ENCODE results near the gene FOXN3. TPM values are rescaled to one million over a fixed set of nuclear protein-coding genes. Genes with fewer than 3 reads are reported as not detected.
A peak's percentile ranks its signal among the peaks of the same experiment; 100 is the strongest.

FOXN3 gene, protein sequence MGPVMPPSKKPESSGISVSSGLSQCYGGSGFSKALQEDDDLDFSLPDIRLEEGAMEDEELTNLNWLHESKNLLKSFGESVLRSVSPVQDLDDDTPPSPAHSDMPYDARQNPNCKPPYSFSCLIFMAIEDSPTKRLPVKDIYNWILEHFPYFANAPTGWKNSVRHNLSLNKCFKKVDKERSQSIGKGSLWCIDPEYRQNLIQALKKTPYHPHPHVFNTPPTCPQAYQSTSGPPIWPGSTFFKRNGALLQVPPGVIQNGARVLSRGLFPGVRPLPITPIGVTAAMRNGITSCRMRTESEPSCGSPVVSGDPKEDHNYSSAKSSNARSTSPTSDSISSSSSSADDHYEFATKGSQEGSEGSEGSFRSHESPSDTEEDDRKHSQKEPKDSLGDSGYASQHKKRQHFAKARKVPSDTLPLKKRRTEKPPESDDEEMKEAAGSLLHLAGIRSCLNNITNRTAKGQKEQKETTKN
- 100 to 1,000 TPM in 4 of 7 donors, 10 to 100 TPM in 3; 56.9 to 172 (median 117) TPM for total RNA-seq
- 10 to 100 TPM; 67.4 to 75.6 TPM for polyA plus RNA-seq
- long read RNA-seq, donor 1, transcript FOXN3-219 (5 exons, 2,421 nt) = major isoform, 71 of 203 reads
- long read RNA-seq, donor 1, transcript FOXN3-201 (6 exons, 2,542 nt) = minor isoform, 20 of 203 reads
- long read RNA-seq, donor 1, transcript FOXN3-204 (6 exons, 555 nt) = minor isoform, 5 of 203 reads
- long read RNA-seq, donor 1, partial matches to known transcripts = 14 of 203 reads
- long read RNA-seq, donor 1, other reads (novel, unspliced or antisense) = 89 of 203 reads
- long read RNA-seq, donor 2, partial matches to known transcripts = 22 of 26 reads
- long read RNA-seq, donor 2, other reads (novel, unspliced or antisense) = 0 of 26 reads
- long read RNA-seq, donor 3, transcript FOXN3-214 (6 exons, 2,692 nt) = major isoform, 38 of 101 reads
- long read RNA-seq, donor 3, transcript FOXN3-219 (5 exons, 2,421 nt) = minor isoform, 6 of 101 reads
- long read RNA-seq, donor 3, partial matches to known transcripts = 2 of 101 reads
- long read RNA-seq, donor 3, other reads (novel, unspliced or antisense) = 51 of 101 reads

DNA sequence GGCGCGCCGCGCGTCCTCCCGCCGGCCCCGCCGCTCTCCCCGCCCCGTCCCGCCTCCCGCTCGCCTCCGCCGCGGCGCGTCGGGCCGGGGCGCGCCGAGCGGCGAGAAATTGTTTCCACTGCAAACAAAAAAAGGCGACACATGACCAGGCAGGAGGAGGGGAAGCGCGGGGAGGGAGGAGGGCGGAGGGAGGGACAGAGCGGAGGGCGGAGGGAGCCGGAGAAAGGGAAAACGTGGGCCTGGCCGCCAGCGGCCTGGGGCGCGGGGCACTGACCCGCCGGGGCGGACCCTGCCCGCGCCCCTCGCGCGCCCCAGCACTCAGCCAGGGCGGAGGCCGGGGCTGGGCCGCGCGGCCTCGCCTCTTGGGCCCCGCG, at the start of gene FOXN3:
Gene FOXN3, minus strand, starts transcription at position 143 of the 374 bp plus-strand sequence. CDS start 4,757 bp downstream, outside the sequence.
- intact Hi-C loops (cut with DNase I) = loop anchor here in 1 of 4 donors (5.0 to 10.0 kb wide), 2 partner anchors 198 to 375 kb away; no protein-coding TSS in a partner anchor
- H3K27me3 ChIP-seq = no peaks in the 10 kb centered on the region
- peak within 1 kb of the TSS; percentile 89 to 98 for H3K27ac ChIP-seq
- WGBS, 3 donors = 0 to 1% (median 0%) methylated on average over 28 to 54 of the region's 54 CpGs
- H3K4me1 ChIP-seq (ENCODE audit: insufficient read depth) = peaks cover 9% of the 10 kb centered on the region
- no peaks in the 10 kb centered on the region for H3K36me3 ChIP-seq
- H3K9me3 ChIP-seq = no peaks in the 10 kb centered on the region
- H3K4me3 ChIP-seq = peak within 1 kb of the TSS; percentile 84
- peak; percentile 20 for TF ChIP-seq POLR2A (IDR thresholded peaks at IDR 0.05)
- no peak for TF ChIP-seq EP300 (IDR thresholded peaks at IDR 0.05)
- DNase-seq = peak; percentile 91 to 93 (median 93)

DNA sequence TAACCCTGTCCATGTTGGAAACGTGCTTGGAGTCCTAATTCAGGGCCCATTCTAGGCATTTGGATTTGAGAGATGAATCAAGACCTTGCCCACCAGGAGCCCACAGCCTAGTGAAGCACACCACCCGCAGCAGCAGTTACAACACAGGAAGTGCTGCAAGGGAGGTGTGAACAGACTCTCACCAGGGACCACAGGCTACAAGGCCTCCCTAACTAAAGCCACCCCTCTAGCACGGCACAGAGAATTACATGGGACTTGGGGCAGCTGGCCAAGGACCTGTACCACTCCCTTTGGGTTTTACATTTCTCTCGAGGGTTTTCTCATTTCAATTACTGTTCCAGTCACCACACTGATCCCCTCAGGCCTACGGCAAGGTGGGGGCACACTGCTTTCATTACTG, 49.5 kb upstream of the FOXN3 start:
- intact Hi-C loops (cut with DNase I) = no loop called here
- H3K36me3 ChIP-seq = no peaks in the 10 kb centered on the region
- peak in 1 of 5 donors; percentile 31 for DNase-seq
- TF ChIP-seq EP300 (IDR thresholded peaks at IDR 0.05) (no peak), POLR2A (IDR thresholded peaks at IDR 0.05) (no peak)
- TF ChIP-seq, protein P1, sequence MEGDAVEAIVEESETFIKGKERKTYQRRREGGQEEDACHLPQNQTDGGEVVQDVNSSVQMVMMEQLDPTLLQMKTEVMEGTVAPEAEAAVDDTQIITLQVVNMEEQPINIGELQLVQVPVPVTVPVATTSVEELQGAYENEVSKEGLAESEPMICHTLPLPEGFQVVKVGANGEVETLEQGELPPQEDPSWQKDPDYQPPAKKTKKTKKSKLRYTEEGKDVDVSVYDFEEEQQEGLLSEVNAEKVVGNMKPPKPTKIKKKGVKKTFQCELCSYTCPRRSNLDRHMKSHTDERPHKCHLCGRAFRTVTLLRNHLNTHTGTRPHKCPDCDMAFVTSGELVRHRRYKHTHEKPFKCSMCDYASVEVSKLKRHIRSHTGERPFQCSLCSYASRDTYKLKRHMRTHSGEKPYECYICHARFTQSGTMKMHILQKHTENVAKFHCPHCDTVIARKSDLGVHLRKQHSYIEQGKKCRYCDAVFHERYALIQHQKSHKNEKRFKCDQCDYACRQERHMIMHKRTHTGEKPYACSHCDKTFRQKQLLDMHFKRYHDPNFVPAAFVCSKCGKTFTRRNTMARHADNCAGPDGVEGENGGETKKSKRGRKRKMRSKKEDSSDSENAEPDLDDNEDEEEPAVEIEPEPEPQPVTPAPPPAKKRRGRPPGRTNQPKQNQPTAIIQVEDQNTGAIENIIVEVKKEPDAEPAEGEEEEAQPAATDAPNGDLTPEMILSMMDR (IDR thresholded peaks at IDR 0.05) = no peak
- no peaks in the 10 kb centered on the region for H3K27me3 ChIP-seq
- no peak overlapping the region for H3K27ac ChIP-seq
- no peak overlapping the region for H3K4me3 ChIP-seq
- 90 to 94% (median 93%) methylated on average over 5 of the region's 5 CpGs for WGBS, 3 donors
- H3K4me1 ChIP-seq (ENCODE audit: insufficient read depth) = peaks cover 21% of the 10 kb centered on the region
- H3K9me3 ChIP-seq = no peaks in the 10 kb centered on the region

DNA sequence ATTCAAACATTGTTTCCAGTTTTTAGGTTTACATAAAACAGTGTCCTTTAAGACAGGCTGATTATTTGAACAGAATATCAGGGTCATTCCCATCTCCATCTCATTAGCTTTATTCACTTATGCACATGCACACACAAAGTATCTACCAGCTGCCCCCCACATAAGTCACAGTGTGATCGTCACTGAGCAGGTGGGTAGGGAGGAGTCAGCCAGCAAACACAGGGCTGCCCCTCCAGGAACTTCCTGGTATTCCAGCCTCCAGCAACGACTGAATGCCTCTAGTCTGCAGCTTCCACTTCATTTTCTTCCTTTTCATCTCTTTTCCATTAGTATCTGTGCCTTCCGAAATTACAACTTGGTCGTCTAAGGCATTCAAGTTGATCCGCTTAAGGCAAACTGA, 48.8 kb upstream of the FOXN3 start:
- WGBS, 3 donors = 71 to 73% (median 72%) methylated on average over 5 of the region's 5 CpGs
- no peak overlapping the region for H3K27ac ChIP-seq
- H3K4me1 ChIP-seq (ENCODE audit: insufficient read depth) = peaks cover 23% of the 10 kb centered on the region
- no peaks in the 10 kb centered on the region for H3K36me3 ChIP-seq
- TF ChIP-seq, protein P1 (IDR thresholded peaks at IDR 0.05) = no peak
- TF ChIP-seq POLR2A (IDR thresholded peaks at IDR 0.05) (no peak), EP300 (IDR thresholded peaks at IDR 0.05) (no peak)
- no peaks in the 10 kb centered on the region for H3K9me3 ChIP-seq
- no peak overlapping the region for H3K4me3 ChIP-seq
- intact Hi-C loops (cut with DNase I) = no loop called here
- no peak for DNase-seq
- no peaks in the 10 kb centered on the region for H3K27me3 ChIP-seq

DNA sequence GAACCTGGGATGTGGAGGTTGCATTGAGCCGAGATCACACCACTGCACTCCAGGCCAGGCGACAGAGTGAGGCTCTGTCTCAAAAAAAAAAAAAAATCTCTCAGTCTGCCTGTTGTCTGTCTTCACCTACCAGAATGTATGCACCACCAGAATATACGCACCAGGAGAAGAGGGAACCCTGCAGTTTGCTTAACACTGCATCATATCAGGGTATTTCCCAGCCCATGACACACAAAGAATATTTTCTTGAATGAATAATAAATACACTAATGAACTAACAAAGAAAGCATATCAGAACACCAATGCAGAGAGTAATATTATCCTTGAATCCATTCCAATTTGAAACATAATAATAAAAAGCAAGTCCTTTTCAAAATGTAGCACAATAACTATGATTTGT, 44.2 kb upstream of the FOXN3 start:
- no peaks in the 10 kb centered on the region for H3K36me3 ChIP-seq
- no peaks in the 10 kb centered on the region for H3K9me3 ChIP-seq
- H3K4me3 ChIP-seq = no peak overlapping the region
- 75 to 92% (median 91%) methylated on average over 3 of the region's 3 CpGs for WGBS, 3 donors
- no peak for TF ChIP-seq EP300 (IDR thresholded peaks at IDR 0.05)
- TF ChIP-seq, protein P1 (IDR thresholded peaks at IDR 0.05) = no peak
- no peak for TF ChIP-seq POLR2A (IDR thresholded peaks at IDR 0.05)
- intact Hi-C loops (cut with DNase I) = no loop called here
- no peak for DNase-seq
- no peak overlapping the region for H3K27ac ChIP-seq
- no peaks in the 10 kb centered on the region for H3K27me3 ChIP-seq
- H3K4me1 ChIP-seq (ENCODE audit: insufficient read depth) = peaks cover 23% of the 10 kb centered on the region

Data from ovary (tissue), 10 donors.